ENCODE data around the gene PRR23E.

PRR23E gene

GRCh38 chr3:127234778-127235177 is 41.8 kb downstream of the PRR23E start:
- DNase-seq = no peak

GRCh38 chr3:127235706-127236105 is 42.8 kb downstream of the PRR23E start:
- no peak for DNase-seq

GRCh38 chr3:127237835-127238234 is 44.9 kb downstream of the PRR23E start:
- no peak for DNase-seq

GRCh38 chr3:127238602-127239001 is 45.7 kb downstream of the PRR23E start:
- DNase-seq = no peak

- no peak for DNase-seq
These were observed 54.4 kb downstream of the PRR23E start for GRCh38 chr3:127247292-127247691.
